ENCODE results near the gene MGAT4B. TPM values are rescaled to one million over a fixed set of nuclear protein-coding genes. Genes with fewer than 3 reads are reported as not detected.

The MGAT4B gene
- total and polyA plus RNA-seq, 12 donors = 58.6 to 123 (median 98.0) TPM

DNA sequence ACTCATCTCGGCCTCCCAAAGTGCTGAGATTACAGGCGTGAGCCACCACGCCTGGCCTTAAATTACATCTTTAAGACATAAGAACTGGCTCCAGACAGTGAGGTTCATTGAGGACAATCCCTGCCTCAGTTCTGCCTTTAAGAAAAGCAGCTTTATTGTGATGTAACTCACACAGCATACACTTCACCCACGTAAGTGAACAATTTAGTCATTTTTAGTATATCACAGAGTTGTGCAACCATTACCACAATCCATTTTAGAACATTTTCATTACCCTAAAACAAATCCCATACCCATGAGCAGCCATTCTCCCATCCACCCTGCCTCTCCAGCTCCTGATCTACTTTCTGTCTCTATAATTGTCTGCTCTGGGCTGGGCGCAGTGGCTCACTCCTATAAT is 36.9 kb downstream of the MGAT4B start:
- DNase-seq (no peak), ATAC-seq (no peak)
- 84 to 92% methylated on average over 5 of the region's 5 CpGs for WGBS, 2 donors
- intact Hi-C loops (cut with DNase I) = loop anchor here in 4 of 10 donors (2.0 to 10.0 kb wide), 4 partner anchors 21 to 135 kb away; partner anchors contain the start of genes MAML1 (in 1 of the 4), MRNIP (in 1 of the 4) and TBC1D9B (in 1 of the 4)
- no peak for TF ChIP-seq CTCF (IDR thresholded peaks at IDR 0.05)
- H3K4me1 ChIP-seq = peaks cover 0 to 50% (median 32%) of the 10 kb centered on the region in 9 donors
- peak overlapping the region in 1 of 10 donors; percentile 43 for H3K27ac ChIP-seq
- H3K9me3 ChIP-seq = no peaks in the 10 kb centered on the region
- H3K4me3 ChIP-seq = no peak overlapping the region
- H3K36me3 ChIP-seq = peaks cover 0 to 97% (median 63%) of the 10 kb centered on the region in 9 donors
- no peaks in the 10 kb centered on the region for H3K27me3 ChIP-seq

DNA sequence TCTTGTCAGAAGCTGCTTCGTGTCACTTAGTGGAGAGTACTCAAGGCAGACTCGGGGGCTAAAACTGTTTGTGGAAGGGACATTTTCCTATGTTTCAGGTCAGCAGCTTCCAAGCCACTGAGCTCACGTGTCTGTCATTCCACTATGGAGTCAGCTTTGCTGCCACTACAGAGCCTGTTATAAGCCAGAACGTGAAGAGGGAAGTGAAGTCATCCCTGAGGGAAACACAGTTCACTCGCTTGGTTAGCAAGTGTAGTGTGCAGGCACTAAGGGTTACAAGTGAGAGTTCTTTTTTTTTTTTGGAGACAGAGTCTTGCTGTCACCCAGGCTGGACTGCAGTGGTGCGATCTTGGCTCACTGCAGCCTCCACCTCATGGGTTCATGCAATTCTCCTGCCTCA is 37.4 kb downstream of the MGAT4B start:
- 73 to 78% methylated on average over 6 of the region's 6 CpGs for WGBS, 2 donors
- Histone ChIP-seq H3K9me3 (no peaks in the 10 kb centered on the region), H3K4me3 (no peak overlapping the region), H3K4me1 (peaks cover 0 to 55% (median 36%) of the 10 kb centered on the region in 9 donors), H3K27me3 (no peaks in the 10 kb centered on the region), H3K36me3 (peaks cover 0 to 92% (median 59%) of the 10 kb centered on the region in 9 donors), H3K27ac (peak overlapping the region in 1 of 10 donors; percentile 43)
- intact Hi-C loops (cut with DNase I) = loop anchor here in 3 of 10 donors (5.0 to 10.0 kb wide), 3 partner anchors 37 to 136 kb away; partner anchors contain the start of genes MAML1 (in 1 of the 3), MRNIP (in 1 of the 3) and TBC1D9B (in 1 of the 3)
- DNase-seq (no peak), ATAC-seq (no peak)
- no peak for TF ChIP-seq CTCF (IDR thresholded peaks at IDR 0.05)

- peaks cover 0 to 84% (median 52%) of the 10 kb centered on the region in 9 donors for H3K36me3 ChIP-seq
- H3K9me3 ChIP-seq = no peaks in the 10 kb centered on the region
- peaks cover 3 to 60% (median 43%) of the 10 kb centered on the region in 9 donors for H3K4me1 ChIP-seq
- H3K4me3 ChIP-seq = no peak overlapping the region
- no peaks in the 10 kb centered on the region for H3K27me3 ChIP-seq
- WGBS, 2 donors = 68 to 77% methylated on average over 18 of the region's 18 CpGs
- intact Hi-C loops (cut with DNase I) = loop anchor here in 3 of 10 donors (5.0 to 10.0 kb wide), 3 partner anchors 36 to 136 kb away; partner anchors contain the start of genes MAML1 (in 1 of the 3), MRNIP (in 1 of the 3) and TBC1D9B (in 1 of the 3)
- peak overlapping the region in 1 of 10 donors; percentile 13 for H3K27ac ChIP-seq
- peak in 6 of 9 donors; percentile 14 to 44 (median 37) for TF ChIP-seq CTCF (IDR thresholded peaks at IDR 0.05)
- ATAC-seq = peak in 7 of 8 donors; percentile 22 to 77 (median 46)
- DNase-seq = no peak
Measured at GRCh38 chr5:179768326-179769085, 38.2 kb downstream of the MGAT4B start.

DNA sequence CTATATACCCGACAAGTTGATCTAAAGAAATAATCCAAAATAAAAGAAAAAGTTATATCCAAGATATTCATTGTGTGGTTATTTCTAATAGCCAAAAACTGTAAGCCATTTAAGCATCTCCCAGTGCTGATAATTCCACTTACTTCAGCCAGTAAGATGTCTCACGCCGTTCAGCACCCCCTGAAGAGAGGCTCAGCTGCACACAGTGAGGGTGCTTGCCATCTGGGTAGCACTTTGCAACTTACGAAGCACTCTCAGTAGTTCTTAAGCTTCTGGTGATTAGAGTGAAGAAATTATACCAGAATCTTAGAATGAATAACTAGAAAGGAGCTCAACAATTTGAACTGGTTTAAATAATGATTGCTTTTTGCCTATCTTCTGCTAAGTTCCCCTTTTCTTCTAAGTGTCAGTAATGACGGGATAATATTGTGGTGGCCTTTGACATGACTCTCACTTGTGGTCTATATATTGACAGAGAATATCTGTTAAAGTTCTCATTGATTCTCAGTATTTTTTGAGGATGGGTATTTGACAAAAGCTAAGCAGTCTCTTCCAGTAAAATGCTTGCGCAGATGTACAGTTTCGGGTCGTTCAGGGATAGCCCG is 39.1 kb downstream of the MGAT4B start:
- Histone ChIP-seq H3K4me1 (peaks cover 3 to 69% (median 52%) of the 10 kb centered on the region in 9 donors), H3K9me3 (no peaks in the 10 kb centered on the region), H3K4me3 (no peak overlapping the region), H3K27ac (no peak overlapping the region), H3K27me3 (no peaks in the 10 kb centered on the region), H3K36me3 (peaks cover 0 to 75% (median 43%) of the 10 kb centered on the region in 9 donors)
- TF ChIP-seq CTCF (IDR thresholded peaks at IDR 0.05) = no peak
- intact Hi-C loops (cut with DNase I) = loop anchor here in 3 of 10 donors (5.0 to 10.0 kb wide), 3 partner anchors 35 to 137 kb away; partner anchors contain the start of genes MAML1 (in 1 of the 3), MRNIP (in 1 of the 3) and TBC1D9B (in 1 of the 3)
- DNase-seq (no peak), ATAC-seq (no peak)
- WGBS, 2 donors = 87 to 89% methylated on average over 9 of the region's 9 CpGs
